Activated CD4-positive, CD25-positive, alpha-beta regulatory T cell treated with anti-CD3 and anti-CD28 coated beads, Interleukin-2, amount 50 U/mL, for 24 hours (primary cell): ENCODE results near the gene TMTC1.
"Not testable (repeated sequence)": the region's sequence is repeated elsewhere in the genome, so short reads cannot be mapped to it uniquely, and the experiment has no call there.

Experiments used
- ATAC-seq, 2 donors: fragments of 150-1000 bp; cut with Tn5 transposase; one replicate each; pipeline ENCODE4 v1.10.0; 2021; ENCODE audit warnings: mild to moderate bottlenecking in 1 of 2, moderate library complexity in 1 of 2

The TMTC1 gene

GRCh38 chr12:29656762-29657538 is 126.8 kb downstream of the TMTC1 start:
- ATAC-seq = no peak

- no peak for ATAC-seq
Measured at GRCh38 chr12:29655861-29656260, 127.9 kb downstream of the TMTC1 start.

- ATAC-seq = no peak
Measured at GRCh38 chr12:29653286-29653685, 130.5 kb downstream of the TMTC1 start.

GRCh38 chr12:29650371-29650770 is 133.4 kb downstream of the TMTC1 start:
- no peak for ATAC-seq

- ATAC-seq = no peak
Measured at GRCh38 chr12:29649722-29650121, 134.0 kb downstream of the TMTC1 start.

- no peak for ATAC-seq
Measured at GRCh38 chr12:29644536-29645162, 139.1 kb downstream of the TMTC1 start.

- no peak for ATAC-seq
Measured at GRCh38 chr12:29640589-29641345, 143.0 kb downstream of the TMTC1 start.

- ATAC-seq = no peak
Measured at GRCh38 chr12:29639893-29640495, 143.7 kb downstream of the TMTC1 start.

- no peak for ATAC-seq
Measured at GRCh38 chr12:29638528-29638927, 145.2 kb downstream of the TMTC1 start.

- no peak for ATAC-seq
Measured at GRCh38 chr12:29634057-29634456, 149.7 kb downstream of the TMTC1 start.

GRCh38 chr12:29630164-29630563 is 153.6 kb downstream of the TMTC1 start:
- ATAC-seq = not testable (repeated sequence)

- ATAC-seq = no peak
Measured at GRCh38 chr12:29627221-29627620, 156.5 kb downstream of the TMTC1 start.

- ATAC-seq = no peak
Measured at GRCh38 chr12:29625359-29625953, 158.3 kb downstream of the TMTC1 start.

- no peak for ATAC-seq
Measured at GRCh38 chr12:29622251-29622650, 161.5 kb downstream of the TMTC1 start.

- ATAC-seq = no peak
Measured at GRCh38 chr12:29620030-29620429, 163.7 kb downstream of the TMTC1 start.

GRCh38 chr12:29617407-29617803 is 166.3 kb downstream of the TMTC1 start:
- ATAC-seq = no peak

GRCh38 chr12:29616664-29617406 is 166.9 kb downstream of the TMTC1 start:
- no peak for ATAC-seq

GRCh38 chr12:29614694-29615325 is 168.9 kb downstream of the TMTC1 start:
- no peak for ATAC-seq

- ATAC-seq = no peak
Measured at GRCh38 chr12:29612912-29613311, 170.8 kb downstream of the TMTC1 start.

- no peak for ATAC-seq
Measured at GRCh38 chr12:29611906-29612305, 171.8 kb downstream of the TMTC1 start.

GRCh38 chr12:29610473-29611170 is 173.1 kb downstream of the TMTC1 start:
- ATAC-seq = no peak
